NCI-H524 treated with DMSO at 0.1 percent for 48 hours (cell line): ENCODE results near the gene OSTM1.
"Not testable (repeated sequence)": the region's sequence is repeated elsewhere in the genome, so short reads cannot be mapped to it uniquely, and the experiment has no call there.

Experiments used
- DNase-seq: peaks from one replicate; lab custom pipeline; 2025; lab: John Stamatoyannopoulos, UW

OSTM1 gene

GRCh38 chr6:108020472-108021116, 53.9 kb downstream of the OSTM1 start:
- no peak for DNase-seq

- DNase-seq = not testable (repeated sequence)
Observed at GRCh38 chr6:108016283-108016682, 58.3 kb downstream of the OSTM1 start.

- no peak for DNase-seq
Observed at GRCh38 chr6:108013787-108014439, 60.6 kb downstream of the OSTM1 start.

- DNase-seq = no peak
Observed at GRCh38 chr6:108009894-108010293, 64.6 kb downstream of the OSTM1 start.

GRCh38 chr6:108009258-108009657, 65.3 kb downstream of the OSTM1 start:
- DNase-seq = not testable (repeated sequence)

GRCh38 chr6:108008363-108008762, 66.2 kb downstream of the OSTM1 start:
- DNase-seq = no peak

GRCh38 chr6:108005961-108006360, 68.6 kb downstream of the OSTM1 start:
- no peak for DNase-seq

GRCh38 chr6:108004861-108005260, 69.7 kb downstream of the OSTM1 start:
- DNase-seq = no peak

- DNase-seq = peak; percentile 56
Observed at GRCh38 chr6:108002365-108003221, 71.9 kb downstream of the OSTM1 start.

- DNase-seq = no peak
Observed at GRCh38 chr6:108001696-108002231, 72.8 kb downstream of the OSTM1 start.

GRCh38 chr6:108000259-108000658, 74.3 kb downstream of the OSTM1 start:
- DNase-seq = not testable (repeated sequence)

GRCh38 chr6:107999341-107999740, 75.2 kb downstream of the OSTM1 start:
- no peak for DNase-seq

- no peak for DNase-seq
Observed at GRCh38 chr6:107991772-107992550, 82.6 kb downstream of the OSTM1 start.
